Activated naive CD8-positive, alpha-beta T cell treated with anti-CD3 and anti-CD28 coated beads, Interleukin-2, amount 50 U/mL, for 16 hours (primary cell): ENCODE results near the gene FCGR3B.
A peak's percentile ranks its signal among the peaks of the same experiment; 100 is the strongest.
"Not testable (repeated sequence)": the region's sequence is repeated elsewhere in the genome, so short reads cannot be mapped to it uniquely, and the experiment has no call there.

Experiments used
- DNase-seq: peaks from one replicate; pipeline ENCODE4 v3.0.0-alpha.2; 2020; ENCODE audit warnings: low read depth, low spot score

Gene FCGR3B

DNA sequence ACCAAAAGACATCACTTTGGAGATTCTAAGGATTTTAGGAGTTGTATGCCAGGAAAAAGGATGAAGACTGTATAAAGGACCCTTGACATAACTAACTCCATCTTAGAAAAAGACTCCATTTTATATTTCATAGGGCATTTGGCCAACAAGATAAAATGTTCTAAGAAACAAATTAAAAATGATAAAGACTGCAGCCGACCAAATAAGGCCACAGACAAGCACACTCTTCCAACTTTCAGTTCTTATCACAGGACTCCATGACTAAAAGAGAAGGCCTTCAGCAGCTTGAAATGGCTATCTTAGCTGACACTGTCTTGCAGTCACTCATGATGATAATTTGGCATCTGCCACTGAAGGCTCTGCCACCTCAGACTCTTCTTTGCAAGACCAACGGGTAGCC, 8.2 kb upstream of the FCGR3B start:
- not testable (repeated sequence) for DNase-seq

GRCh38 chr1:161638251-161638993, 7.4 kb upstream of the FCGR3B start:
- DNase-seq = not testable (repeated sequence)

DNA sequence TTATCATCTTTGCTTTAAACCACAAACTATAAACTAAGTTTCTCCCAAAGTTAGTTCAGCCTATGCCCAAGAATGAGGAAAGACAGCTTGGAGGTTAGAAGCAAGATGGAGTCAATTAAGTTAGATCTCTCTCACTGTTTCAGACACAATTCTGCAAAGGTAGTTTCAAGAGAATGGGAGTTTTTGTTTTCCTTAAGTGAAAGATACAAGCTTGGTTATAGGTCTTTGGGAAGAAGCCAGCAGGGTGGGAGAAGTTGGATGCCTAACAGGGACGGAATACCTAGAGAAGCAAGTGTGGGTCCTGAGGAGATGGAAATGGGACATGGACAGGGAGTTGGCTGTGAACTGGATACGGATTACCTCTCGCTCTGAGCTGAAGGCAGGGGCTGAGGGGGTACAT, 6.0 kb upstream of the FCGR3B start:
- not testable (repeated sequence) for DNase-seq

DNA sequence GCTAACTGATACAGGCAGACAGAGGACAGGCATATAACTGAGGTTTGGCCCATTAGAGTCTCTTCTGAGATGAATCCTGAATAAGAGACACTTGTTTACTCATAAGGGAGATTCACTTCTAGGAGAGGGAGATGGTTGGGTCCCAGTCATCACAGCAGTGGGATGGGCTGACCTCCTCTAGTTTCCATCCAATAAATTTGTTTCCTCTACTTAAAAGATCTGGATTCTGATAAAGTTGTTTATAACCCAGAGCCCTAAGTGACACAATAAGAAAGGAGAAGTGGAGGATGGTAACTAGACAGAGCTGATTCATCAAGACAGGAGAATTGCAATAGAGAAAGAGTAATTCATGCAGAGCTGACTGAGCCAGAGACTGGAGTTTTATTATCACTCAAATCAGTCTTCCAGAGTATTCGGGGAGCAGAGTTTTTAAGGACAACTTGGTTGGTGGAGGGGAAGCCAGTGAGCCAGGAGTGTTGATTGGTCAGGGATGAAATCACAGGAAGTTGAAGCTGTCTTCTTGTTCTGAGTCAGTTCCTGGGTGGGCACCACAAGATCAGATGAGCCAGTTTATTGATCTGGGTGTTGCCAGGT, 5.3 kb upstream of the FCGR3B start:
- not testable (repeated sequence) for DNase-seq

DNA sequence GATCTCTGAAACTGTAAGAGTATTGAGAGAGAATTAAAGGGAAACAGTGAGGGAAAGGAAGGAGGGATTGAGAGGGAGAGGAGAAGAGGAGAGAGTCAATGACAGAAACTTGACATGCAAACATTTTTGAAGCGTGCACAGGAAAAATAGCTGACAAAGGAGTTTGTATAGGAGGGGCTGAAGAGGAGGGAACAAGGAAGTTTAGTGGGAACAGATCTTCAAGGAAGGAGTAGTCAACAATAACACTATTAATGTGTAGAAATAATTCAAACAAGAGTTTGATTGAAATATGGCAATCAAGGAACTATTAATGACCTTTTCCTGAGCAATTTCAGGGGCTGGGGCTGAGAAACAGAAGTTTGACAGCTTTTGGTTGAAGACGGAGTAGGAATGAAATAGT, 4.0 kb upstream of the FCGR3B start:
- not testable (repeated sequence) for DNase-seq

- not testable (repeated sequence) for DNase-seq
Observed at GRCh38 chr1:161630128-161630742, 741 bp downstream of the FCGR3B start.

GRCh38 chr1:161626445-161627146, 4.4 kb downstream of the FCGR3B start:
- DNase-seq = not testable (repeated sequence)

- not testable (repeated sequence) for DNase-seq
Observed at GRCh38 chr1:161624605-161625004, 6.4 kb downstream of the FCGR3B start.

DNA sequence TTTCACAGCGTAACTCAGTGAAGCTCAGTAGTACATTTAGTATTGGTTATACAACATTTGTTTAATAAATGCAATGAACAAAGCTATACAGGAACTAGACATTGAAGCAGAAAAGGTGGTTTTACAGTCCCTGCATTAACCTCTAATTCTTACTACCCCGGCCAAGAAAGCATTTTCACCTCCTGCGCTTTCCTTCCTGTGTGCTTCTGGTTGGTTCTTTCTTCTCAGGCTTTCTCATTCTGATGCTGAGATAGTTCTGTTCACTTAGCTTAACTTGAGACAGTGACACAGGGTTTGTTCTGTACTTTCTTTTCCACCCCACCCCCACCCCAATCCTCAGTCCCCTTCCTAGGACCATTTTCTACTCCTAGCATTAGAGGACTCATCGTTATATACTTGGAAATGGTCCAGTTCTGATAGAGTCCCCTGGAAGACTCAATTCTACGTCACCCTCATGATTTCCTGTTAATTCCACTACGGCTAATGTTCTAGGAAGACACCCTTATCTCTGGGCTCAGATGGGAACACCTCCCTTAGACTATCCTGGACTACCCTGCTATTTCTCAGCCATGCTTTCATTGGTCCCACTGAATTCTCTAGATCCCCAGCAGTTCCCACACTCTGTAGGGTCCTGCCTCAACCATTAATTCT, 7.5 kb downstream of the FCGR3B start:
- not testable (repeated sequence) for DNase-seq

DNA sequence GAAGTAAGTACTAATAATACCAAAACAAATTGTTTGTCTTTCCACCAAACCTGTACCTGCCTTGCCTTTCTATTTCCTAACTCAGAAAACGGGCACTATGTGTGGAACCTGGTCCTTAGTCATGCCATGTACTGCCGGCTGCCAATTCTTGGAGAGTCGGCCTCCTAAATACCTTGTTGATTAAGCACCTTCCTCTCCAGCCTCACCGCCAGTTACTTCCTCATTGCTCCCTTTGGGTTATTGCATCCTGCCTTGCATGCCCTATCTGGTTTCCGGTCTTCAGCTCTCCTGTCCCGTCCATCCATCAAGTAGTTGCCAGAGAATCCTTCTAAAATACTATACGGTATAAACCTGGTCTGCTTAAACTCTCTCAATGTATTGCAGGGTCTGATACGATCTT, 8.9 kb downstream of the FCGR3B start:
- DNase-seq = not testable (repeated sequence)

DNA sequence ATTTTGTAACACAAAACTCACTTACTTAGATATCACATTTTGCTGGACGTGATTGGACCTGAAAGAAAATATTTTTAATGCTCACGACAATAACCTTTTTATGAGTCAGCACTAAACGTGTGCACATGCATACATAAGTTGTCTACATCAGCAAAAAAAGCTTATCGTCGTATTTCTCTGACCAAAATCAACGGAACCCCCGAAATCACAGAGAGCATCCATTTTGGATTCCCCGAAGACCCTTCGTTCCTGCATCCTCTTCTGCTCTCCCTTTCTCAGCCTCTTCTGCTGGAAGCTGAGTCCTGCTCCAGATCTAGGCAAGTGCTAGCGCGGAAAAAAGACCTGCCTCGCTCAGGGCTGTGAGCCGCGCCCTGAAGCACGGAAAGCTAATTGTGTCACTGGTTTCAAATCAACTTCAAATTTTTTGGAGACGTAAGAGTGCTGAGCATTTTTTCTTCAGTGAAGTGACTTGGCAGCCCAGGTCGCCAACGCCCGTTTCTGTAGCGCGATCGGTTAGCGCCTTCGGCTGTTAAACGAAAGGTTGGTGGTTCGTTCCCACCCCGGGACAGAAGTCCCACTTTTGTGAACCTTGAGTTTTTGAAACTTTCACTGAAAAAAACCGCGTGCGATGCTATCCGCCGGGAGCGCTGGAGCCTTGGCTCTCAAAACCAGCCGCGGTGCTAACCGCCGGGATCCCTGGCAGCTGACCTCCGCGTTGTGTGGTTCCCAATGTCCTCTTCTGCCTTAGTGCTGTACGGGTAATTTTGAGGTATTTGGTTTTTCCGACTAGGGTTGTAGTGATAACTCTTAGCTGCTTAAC, 9.6 kb downstream of the FCGR3B start:
- peak; percentile 77 for DNase-seq

- not testable (repeated sequence) for DNase-seq
Observed at GRCh38 chr1:161620399-161620798, 10.6 kb downstream of the FCGR3B start.

DNA sequence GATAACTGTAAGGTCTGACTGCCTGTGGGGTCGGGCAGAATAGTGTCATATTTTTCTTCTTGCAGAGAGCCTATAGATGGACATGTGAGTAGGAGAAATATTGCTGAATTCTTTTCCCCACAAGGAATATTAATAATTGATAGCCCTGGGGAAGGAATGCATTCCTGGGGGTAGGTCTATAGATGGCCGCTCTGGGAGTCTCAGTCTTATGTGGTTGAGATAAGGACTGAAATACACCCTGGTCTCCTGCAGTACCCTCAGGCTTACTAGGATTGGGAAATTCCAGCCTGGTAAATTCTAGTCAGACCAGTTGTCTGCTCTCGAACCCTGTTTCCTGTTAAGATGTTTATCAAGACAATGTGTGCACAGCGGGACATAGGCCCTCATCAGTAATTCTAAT, 12.5 kb downstream of the FCGR3B start:
- not testable (repeated sequence) for DNase-seq

GRCh38 chr1:161616417-161616816, 14.6 kb downstream of the FCGR3B start:
- DNase-seq = not testable (repeated sequence)

DNA sequence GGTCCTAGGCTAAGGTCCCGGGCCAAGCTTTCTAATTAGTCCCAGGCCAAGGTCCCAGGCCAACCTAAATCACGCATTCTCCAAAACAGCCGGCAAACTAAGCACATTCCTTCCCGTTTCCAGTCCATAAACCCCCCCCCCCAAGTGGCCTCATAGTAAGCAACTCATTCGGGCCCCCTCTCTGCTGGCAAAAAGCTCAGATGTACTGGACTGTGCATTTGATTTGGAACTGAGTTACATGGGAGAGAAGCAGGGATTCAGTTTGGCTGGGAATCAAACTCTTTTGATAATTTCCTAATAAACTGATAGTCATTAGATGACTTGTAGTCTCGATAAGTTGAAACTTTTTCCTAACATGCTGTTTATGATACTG, 17.8 kb downstream of the FCGR3B start:
- not testable (repeated sequence) for DNase-seq

DNA sequence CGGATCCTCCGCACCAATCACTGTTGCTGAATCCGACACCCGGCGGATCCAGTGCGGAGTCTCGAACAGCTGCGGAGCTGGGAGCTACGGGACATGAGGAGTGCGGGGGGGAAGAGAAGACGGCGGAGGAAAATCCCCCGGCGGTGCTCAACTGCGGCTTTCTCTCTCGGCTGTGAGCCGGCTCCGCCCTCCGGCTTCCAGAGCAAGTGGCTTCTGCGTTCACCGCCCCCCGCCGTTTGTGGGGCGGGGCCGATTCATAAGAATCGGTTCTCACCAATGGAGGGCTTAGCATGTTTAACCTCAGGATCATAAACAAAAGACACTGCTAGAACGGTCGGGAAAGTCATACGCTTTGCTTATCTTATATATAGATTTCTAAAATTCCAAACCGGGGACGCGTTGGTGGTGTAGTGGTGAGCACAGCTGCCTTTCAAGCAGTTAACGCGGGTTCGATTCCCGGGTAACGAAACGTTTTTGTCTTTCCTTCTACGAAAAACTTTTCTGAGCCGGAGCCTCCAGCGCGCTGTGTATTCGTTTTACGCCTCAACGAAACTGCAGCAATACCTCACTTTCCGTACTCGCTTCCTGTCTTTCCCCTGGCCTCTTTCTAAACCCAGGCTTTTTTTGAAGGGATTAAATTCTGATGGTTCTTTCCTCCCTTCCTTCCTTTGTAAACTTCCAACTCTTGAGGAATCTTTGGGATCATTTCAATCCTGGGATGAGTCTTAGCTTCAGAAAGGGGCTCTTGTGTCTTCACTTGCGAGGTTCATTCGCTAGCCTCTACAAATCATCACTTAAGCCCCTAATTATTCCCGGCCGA, 18.4 kb downstream of the FCGR3B start:
- DNase-seq = peak; percentile 84

GRCh38 chr1:161611866-161612321, 19.1 kb downstream of the FCGR3B start:
- DNase-seq = not testable (repeated sequence)

GRCh38 chr1:161610198-161610597, 20.8 kb downstream of the FCGR3B start:
- not testable (repeated sequence) for DNase-seq

GRCh38 chr1:161606541-161607336, 24.2 kb downstream of the FCGR3B start:
- not testable (repeated sequence) for DNase-seq
